Iris pigment epithelial cell (primary cell): ENCODE results near the gene PIGR.
A peak's percentile ranks its signal among the peaks of the same experiment; 100 is the strongest.

ENCODE experiments used
- DNase-seq: peaks from one replicate; pipeline ENCODE4 v3.0.0-alpha.2; 2011; ENCODE audit warnings: low read depth

PIGR gene

GRCh38 chr1:206890125-206891060 is 55.9 kb downstream of the PIGR start:
- DNase-seq = peak; percentile 83

- peak; percentile 74 for DNase-seq
These were observed 58.6 kb downstream of the PIGR start for GRCh38 chr1:206887701-206888100.

- peak; percentile 25 for DNase-seq
These were observed 59.4 kb downstream of the PIGR start for GRCh38 chr1:206886831-206887230.

- DNase-seq = no peak
These were observed 60.8 kb downstream of the PIGR start for GRCh38 chr1:206885341-206886060.

GRCh38 chr1:206883876-206884275 is 62.4 kb downstream of the PIGR start:
- DNase-seq = no peak

GRCh38 chr1:206883160-206883559 is 63.1 kb downstream of the PIGR start:
- no peak for DNase-seq

GRCh38 chr1:206882555-206882954 is 63.7 kb downstream of the PIGR start:
- DNase-seq = no peak

- no peak for DNase-seq
These were observed 66.0 kb downstream of the PIGR start for GRCh38 chr1:206880314-206880713.
